ENCODE data around the gene UBN2.

Gene UBN2

DNA sequence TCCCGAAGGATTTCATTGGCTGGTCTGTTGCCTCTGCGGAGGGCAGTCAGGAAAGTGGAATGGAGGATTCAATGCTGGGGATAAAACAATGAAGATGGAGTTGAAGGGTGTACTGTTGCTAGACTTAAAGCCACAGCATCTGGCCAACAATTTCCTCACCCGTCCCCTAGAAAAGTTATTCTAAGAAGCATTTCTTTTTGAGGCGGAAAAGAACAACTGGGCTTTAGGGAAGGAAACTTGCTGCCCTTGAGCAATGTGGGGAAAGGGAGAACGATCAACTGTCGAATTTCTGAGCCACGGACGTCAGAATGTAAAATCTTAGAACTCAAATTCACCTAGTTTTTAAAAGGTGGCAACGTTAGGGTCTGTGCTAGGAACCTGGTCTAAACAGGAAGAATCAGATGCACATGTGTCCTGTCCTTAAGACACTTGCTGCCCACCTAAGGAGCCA is 110.8 kb downstream of the UBN2 start:
- DNase-seq (ENCODE audit: low read depth, low spot score), result no peak

DNA sequence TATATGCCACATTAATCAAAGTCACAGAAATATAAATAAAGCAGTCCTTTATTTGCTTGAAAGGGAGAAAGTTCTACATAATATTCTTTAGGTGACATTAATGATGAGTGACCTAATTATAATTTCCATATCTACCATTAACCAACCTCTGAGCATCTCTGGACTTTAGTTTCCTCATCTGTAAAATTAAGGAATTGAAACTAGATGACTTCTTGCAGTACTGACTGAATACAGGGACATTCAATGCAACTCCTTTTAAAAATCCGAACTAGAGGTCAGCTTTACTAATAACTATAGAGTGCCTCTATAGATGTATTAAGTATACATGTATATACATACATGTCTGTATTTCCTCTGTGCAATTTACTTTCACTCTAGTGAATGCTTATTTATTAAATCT is 114.0 kb downstream of the UBN2 start:
- DNase-seq (ENCODE audit: low read depth, low spot score), result no peak

DNA sequence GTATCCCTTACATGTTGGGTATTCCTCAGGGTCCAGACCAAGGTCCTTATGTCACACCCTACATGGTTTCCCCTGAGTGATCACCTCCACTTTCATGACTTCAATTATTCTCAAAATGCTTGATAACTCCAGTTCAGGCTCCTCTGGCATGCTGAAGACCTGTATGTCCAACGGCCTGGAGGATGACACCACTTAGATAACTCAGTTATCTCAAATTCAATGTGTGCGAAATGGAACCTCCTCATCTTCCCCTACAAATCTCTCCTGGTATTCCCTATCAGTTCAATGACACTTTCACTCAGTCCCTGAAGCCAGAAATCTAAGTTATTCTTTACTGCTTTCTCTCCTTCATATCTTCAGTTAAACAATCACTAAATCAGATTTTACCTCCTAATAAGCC is 120.0 kb downstream of the UBN2 start:
- DNase-seq (ENCODE audit: low read depth, low spot score), result no peak

DNA sequence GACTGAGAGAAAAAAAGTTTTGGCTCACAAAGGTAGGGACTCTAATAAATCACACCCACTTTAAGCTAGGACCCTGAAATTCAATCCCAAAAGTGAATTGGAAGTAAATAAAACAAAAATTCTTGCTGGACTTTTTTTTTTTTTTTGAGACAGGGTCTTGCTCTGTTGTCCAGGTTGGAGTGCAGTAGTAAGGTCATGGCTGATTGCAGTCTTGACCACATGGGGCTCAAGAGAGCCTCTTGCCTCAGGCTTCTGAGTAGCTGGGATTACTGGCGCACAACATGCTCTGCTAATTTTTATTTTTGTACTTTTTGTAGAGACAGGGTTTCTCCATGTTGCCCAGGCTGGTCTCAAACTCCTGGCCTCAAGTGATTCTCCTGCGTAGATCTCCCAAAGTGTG is 123.7 kb downstream of the UBN2 start:
- DNase-seq (ENCODE audit: low read depth, low spot score), result no peak

DNA sequence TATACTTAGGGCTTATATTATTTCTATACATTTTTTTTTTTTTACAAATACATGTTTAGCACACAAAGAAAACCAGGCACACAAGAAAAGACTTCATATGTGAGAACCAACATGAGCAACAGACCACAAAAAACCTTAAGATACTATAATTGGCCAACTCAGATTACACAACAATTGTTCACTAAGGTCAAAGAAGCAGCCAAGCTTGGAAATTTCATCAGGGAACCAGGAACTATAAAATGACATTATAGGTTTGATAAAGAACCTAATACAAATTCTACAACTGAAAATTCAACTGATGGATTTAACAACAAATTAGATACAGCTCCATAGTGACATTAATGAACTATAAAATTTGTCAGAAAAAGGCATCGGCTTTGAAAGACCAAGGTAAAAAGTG is 124.3 kb downstream of the UBN2 start:
- no peak for DNase-seq (ENCODE audit: low read depth, low spot score)
